ENCODE measurements around the gene HIBADH. TPM values are rescaled to one million over a fixed set of nuclear protein-coding genes. Genes with fewer than 3 reads are reported as not detected.
A peak's percentile ranks its signal among the peaks of the same experiment; 100 is the strongest.

HIBADH gene
- total RNA-seq, 4 donors from 2014 or later, result 42.2 to 56.4 (median 49.0) TPM

- H3K27ac ChIP-seq, result no peak overlapping the region
- H3K27me3 ChIP-seq, result no peaks in the 10 kb centered on the region
- H3K9me3 ChIP-seq, result no peaks in the 10 kb centered on the region
- DNase-seq (no peak), ATAC-seq (no peak)
- H3K36me3 ChIP-seq, result no peaks in the 10 kb centered on the region
- H3K4me1 ChIP-seq, result no peaks in the 10 kb centered on the region
- in situ Hi-C loops (cut with MboI; ENCODE audit: low sequenced_read_pairs in 4 of 4) (loop anchor here in 1 of 4 donors (10.0 kb wide), 1 partner anchor 65 kb away; no protein-coding TSS in a partner anchor), intact Hi-C loops (cut with DNase I; ENCODE audit: low total_unique reads) (no loop called here)
- no peak overlapping the region for H3K4me3 ChIP-seq
- TF ChIP-seq POLR2A (IDR thresholded peaks at IDR 0.05) (no peak), CTCF (IDR thresholded peaks at IDR 0.05 in 4 of 5, conservative IDR thresholded peaks at IDR 0.05 in 1 of 5) (no peak)
These were observed 7.5 kb upstream of the HIBADH start for GRCh38 chr7:27670177-27670576.

- intact Hi-C loops (cut with DNase I; ENCODE audit: low total_unique reads), result loop anchor here (10.0 kb wide), 3 partner anchors 359 to 749 kb away; partner anchors contain the start of gene CREB5
- Histone ChIP-seq H3K27ac (no peak overlapping the region), H3K4me3 (no peak overlapping the region), H3K36me3 (no peaks in the 10 kb centered on the region), H3K4me1 (peaks cover 10 to 14% of the 10 kb centered on the region in 2 donors), H3K9me3 (no peaks in the 10 kb centered on the region), H3K27me3 (no peaks in the 10 kb centered on the region)
- DNase-seq (no peak), ATAC-seq (no peak)
- in situ Hi-C loops (cut with MboI; ENCODE audit: low sequenced_read_pairs in 4 of 4), result loop anchor here in 3 of 4 donors (5.0 to 10.0 kb wide), 3 partner anchors 69 to 471 kb away; partner anchors contain the start of gene TAX1BP1 (in 1 of the 3)
- no peak for TF ChIP-seq POLR2A (IDR thresholded peaks at IDR 0.05)
- TF ChIP-seq CTCF (IDR thresholded peaks at IDR 0.05 in 4 of 5, conservative IDR thresholded peaks at IDR 0.05 in 1 of 5), result no peak
These were observed 2.8 kb upstream of the HIBADH start for GRCh38 chr7:27665531-27665930.

- H3K4me3 ChIP-seq, result peak overlapping the region in 1 of 4 donors; percentile 91
- no peak for DNase-seq
- no peak for ATAC-seq
- no peaks in the 10 kb centered on the region for H3K36me3 ChIP-seq
- in situ Hi-C loops (cut with MboI; ENCODE audit: low sequenced_read_pairs in 4 of 4), result loop anchor here in 2 of 4 donors (10.0 kb wide), 2 partner anchors 71 to 469 kb away; no protein-coding TSS in a partner anchor
- H3K27ac ChIP-seq, result peak overlapping the region; percentile 95 to 100 (median 97)
- intact Hi-C loops (cut with DNase I; ENCODE audit: low total_unique reads), result loop anchor here (1.0 to 10.0 kb wide), 7 partner anchors 76 to 1462 kb away; partner anchors contain the start of genes CBX3, CREB5, HNRNPA2B1 and HOXA13
- H3K9me3 ChIP-seq, result no peaks in the 10 kb centered on the region
- no peaks in the 10 kb centered on the region for H3K27me3 ChIP-seq
- H3K4me1 ChIP-seq, result peaks cover 10 to 14% of the 10 kb centered on the region in 2 donors
- TF ChIP-seq CTCF (IDR thresholded peaks at IDR 0.05 in 4 of 5, conservative IDR thresholded peaks at IDR 0.05 in 1 of 5), result no peak
- no peak for TF ChIP-seq POLR2A (IDR thresholded peaks at IDR 0.05)
These were observed 1.3 kb upstream of the HIBADH start for GRCh38 chr7:27663989-27664331.

GRCh38 chr7:27661811-27662489, 733 bp downstream of the HIBADH start:
- intact Hi-C loops (cut with DNase I; ENCODE audit: low total_unique reads), result loop anchor here (5.0 to 10.0 kb wide), 5 partner anchors 363 to 1460 kb away; partner anchors contain the start of genes CBX3, CREB5 and HNRNPA2B1
- no peak for TF ChIP-seq CTCF (IDR thresholded peaks at IDR 0.05 in 4 of 5, conservative IDR thresholded peaks at IDR 0.05 in 1 of 5)
- TF ChIP-seq POLR2A (IDR thresholded peaks at IDR 0.05), result no peak
- in situ Hi-C loops (cut with MboI; ENCODE audit: low sequenced_read_pairs in 4 of 4), result loop anchor here in 2 of 4 donors (10.0 kb wide), 2 partner anchors 73 to 467 kb away; no protein-coding TSS in a partner anchor

More at GRCh38 chr7:27661811-27662489, 733 bp downstream of the HIBADH start:
- DNase-seq (peak; percentile 22 to 26), ATAC-seq (peak in 1 of 2 donors; percentile 12)
- Histone ChIP-seq H3K27ac (peak overlapping the region; percentile 95 to 100 (median 97)), H3K9me3 (no peaks in the 10 kb centered on the region), H3K4me3 (peak overlapping the region; percentile 73 to 99 (median 92)), H3K4me1 (peaks cover 11 to 14% of the 10 kb centered on the region in 2 donors), H3K27me3 (no peaks in the 10 kb centered on the region), H3K36me3 (no peaks in the 10 kb centered on the region)

Measured in gastrocnemius medialis (tissue), 4 donors.